GM21529 (cell line): ENCODE measurements around the gene NFIX.

ENCODE experiments used
- ATAC-seq: cut with Tn5 transposase; IDR thresholded peaks from one replicate; pipeline ENCODE4 v1.9.1; 2021; ENCODE audit not compliant: unreplicated experiment

Gene NFIX

DNA sequence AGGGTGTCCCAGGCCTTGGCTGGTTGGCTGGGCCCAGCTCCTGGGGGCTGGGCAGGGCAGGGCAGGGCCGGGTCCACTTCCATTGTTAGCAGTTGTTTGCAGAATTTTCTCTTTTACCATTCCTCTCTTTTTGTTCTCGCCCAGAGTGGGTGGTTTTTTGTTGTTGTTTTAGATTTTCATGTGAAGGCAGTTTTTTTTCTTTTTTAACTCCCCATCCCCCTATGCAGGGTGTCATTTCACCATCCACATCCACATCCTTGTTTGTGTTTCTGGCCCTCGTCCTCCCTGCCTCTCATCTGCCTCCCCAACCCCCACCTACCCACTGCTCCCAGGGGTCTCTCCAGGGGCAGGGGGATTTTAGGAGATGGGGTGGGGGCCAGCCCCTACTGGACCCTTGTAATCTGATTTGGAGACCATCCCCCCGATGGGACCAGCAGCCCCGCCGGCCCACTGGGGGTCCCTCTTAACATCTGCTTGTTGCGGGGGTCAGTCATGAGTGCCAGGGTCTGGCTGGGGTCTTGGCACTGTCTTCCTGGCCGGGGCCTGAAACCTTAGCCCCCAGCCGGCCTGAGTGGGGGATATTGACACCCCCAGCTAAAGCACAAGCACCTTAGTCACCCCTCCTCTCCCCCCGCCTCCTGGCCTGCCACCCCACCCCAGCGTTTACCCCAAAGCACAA is 144.5 kb downstream of the NFIX start:
- ATAC-seq: no peak

DNA sequence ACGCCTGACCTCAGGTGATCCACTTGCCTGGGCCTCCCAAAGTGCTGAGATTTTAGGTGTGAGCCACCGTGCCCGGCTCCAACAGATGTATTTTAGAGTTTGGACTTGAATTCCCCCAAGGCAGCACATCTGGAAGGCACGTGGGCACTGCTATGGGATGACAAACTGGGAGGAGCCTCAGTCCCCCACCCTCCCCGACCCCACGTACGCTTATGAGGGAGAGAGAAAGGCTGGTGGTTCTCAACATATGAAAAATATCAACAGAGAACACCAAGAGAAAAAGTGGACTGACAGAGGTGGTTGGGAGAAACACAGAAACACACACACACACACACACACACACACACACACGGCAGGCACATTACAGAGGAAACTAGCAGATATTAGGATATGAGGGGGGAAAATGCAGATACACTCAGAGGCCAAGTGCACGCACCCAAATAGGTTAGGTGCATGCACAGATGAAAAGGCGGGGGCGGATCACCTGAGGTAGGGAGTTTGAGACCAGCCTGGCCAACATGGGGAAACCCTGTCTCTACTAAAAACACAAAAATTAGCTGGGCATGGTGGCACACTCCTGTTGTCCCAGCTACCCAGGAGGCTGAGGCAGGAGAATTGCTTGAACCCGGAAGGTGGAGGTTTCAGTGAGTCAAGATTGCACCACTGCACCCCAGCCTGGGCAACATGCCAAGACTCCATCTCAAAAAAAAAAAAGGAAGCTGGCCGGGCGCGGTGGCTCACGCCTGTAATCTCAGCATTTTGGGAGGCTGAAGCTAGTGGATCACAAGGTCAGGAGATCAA is 151.7 kb downstream of the NFIX start:
- ATAC-seq: no peak
